CD4-positive, alpha-beta T cell (primary cell): ENCODE results near the gene DBT. TPM values are rescaled to one million over a fixed set of nuclear protein-coding genes. Genes with fewer than 3 reads are reported as not detected.

ENCODE experiments used
- ATAC-seq: fragments of 200-7000 bp; cut with Tn5 transposase; one replicate; pipeline ENCODE4 v1.10.0; 2022; ENCODE audit warnings: mild to moderate bottlenecking; ENCODE audit not compliant: poor library complexity
- CTCF ChIA-PET: fragments of 350-600 bp; sonication (Branson Sonifier 250); formaldehyde crosslinking; loops from one replicate; lab custom pipeline; 2021; ENCODE audit warnings: antibody characterized with exemption, inconsistent platforms; lab: Charles Lee
- POLR2A ChIA-PET: fragments of 350-600 bp; sonication (Branson Sonifier 250); formaldehyde crosslinking; loops from one replicate; lab custom pipeline; 2021; ENCODE audit warnings: antibody characterized with exemption, inconsistent platforms; lab: Charles Lee
- DNase-seq, 14 experiments: peaks; one replicate each; pipeline ENCODE4 v3.0.0-alpha.2; 2013 to 2020; ENCODE audit warnings: mixed read lengths in 2 of 14
- H3K27ac ChIP-seq, 2 donors: one replicate each; pipeline versions ENCODE4 v1.5.1 to v1.7.0; 2013; ENCODE audit warnings: low read length in 2 of 2, low read depth in 1 of 2, mild to moderate bottlenecking in 1 of 2
- H3K27me3 ChIP-seq, 2 experiments: 1 replicate in 1 of 2; 2 replicates in 1 of 2; pipeline versions ENCODE4 v1.6.1 to v1.7.0; 2013; ENCODE audit warnings: low read length in 2 of 2, control low read depth in 1 of 2, mild to moderate bottlenecking in 1 of 2, moderate library complexity in 1 of 2; ENCODE audit not compliant: insufficient read depth in 2 of 2, control insufficient read depth in 1 of 2
- H3K36me3 ChIP-seq: one replicate; pipeline ENCODE4 v1.6.1; 2013; ENCODE audit warnings: low read length, control low read depth; ENCODE audit not compliant: insufficient read depth
- H3K4me1 ChIP-seq: one replicate; pipeline ENCODE4 v1.6.1; 2013; ENCODE audit warnings: low read length, control low read depth; ENCODE audit not compliant: insufficient read depth
- H3K4me3 ChIP-seq: one replicate; pipeline ENCODE4 v1.5.1; 2013; ENCODE audit warnings: mild to moderate bottlenecking, low read length, moderate library complexity
- H3K9me3 ChIP-seq, 2 experiments: 1 replicate in 1 of 2; 2 replicates in 1 of 2; pipeline versions ENCODE4 v1.6.1 to v1.7.0; 2013; ENCODE audit warnings: low read length in 2 of 2, mild to moderate bottlenecking in 2 of 2, control low read depth in 1 of 2, moderate library complexity in 1 of 2; ENCODE audit not compliant: control insufficient read depth in 1 of 2, insufficient read depth in 1 of 2
- H3K27ac Mint-ChIP-seq: one replicate; pipeline ENCODE4 v1.8.0; 2020; ENCODE audit warnings: mixed read lengths
- H3K27me3 Mint-ChIP-seq: one replicate; pipeline ENCODE4 v1.8.0; 2021; ENCODE audit warnings: mixed read lengths
- H3K36me3 Mint-ChIP-seq: one replicate; pipeline ENCODE4 v1.8.0; 2021; ENCODE audit warnings: low read depth, mixed read lengths
- H3K4me1 Mint-ChIP-seq: one replicate; pipeline ENCODE4 v1.8.0; 2021; ENCODE audit warnings: low read depth, mixed read lengths
- H3K4me3 Mint-ChIP-seq: one replicate; pipeline ENCODE4 v1.8.0; 2020; ENCODE audit warnings: mild to moderate bottlenecking, mixed read lengths
- H3K9me3 Mint-ChIP-seq: one replicate; pipeline ENCODE4 v1.8.0; 2020; ENCODE audit warnings: mixed read lengths
- CTCF ChIP-seq: fragments of 200-600 bp; IDR thresholded peaks from one replicate; pipeline ENCODE4 v1.8.0; 2022; ENCODE audit warnings: antibody characterized with exemption, mild to moderate bottlenecking
- intact Hi-C, 2 experiments: fragments of 100-400 bp; cut with DNase I in 1 of 2; cut with micrococcal nuclease in 1 of 2; formaldehyde crosslinking; loops; one replicate each; pipeline versions ENCODE4 v1.15.1 to v1.9.0; 2023 to 2025; cut with DNase I, micrococcal nuclease
- total RNA-seq, 174 experiments: library from RNA in 2 of 174; stranded (reverse) in 2 of 174; gene quantifications; one replicate each; pipeline ENCODE4 v1.2.3 and lab custom pipeline; 2021 to 2026

DBT gene
- total RNA-seq, 2 experiments from 2014 or later, result 5.3 to 5.4 TPM

- no peak overlapping the region for H3K4me3 Mint-ChIP-seq
Measured at GRCh38 chr1:100219883-100220282, 29.8 kb downstream of the DBT start.

GRCh38 chr1:100219457-100219856, 30.2 kb downstream of the DBT start:
- no peaks in the 10 kb centered on the region for H3K9me3 ChIP-seq
- H3K4me3 ChIP-seq, result no peak overlapping the region
- Mint-ChIP-seq H3K27me3 (no peaks in the 10 kb centered on the region), H3K9me3 (no peaks in the 10 kb centered on the region), H3K36me3 (peaks cover 55% of the 10 kb centered on the region), H3K4me3 (no peak overlapping the region), H3K4me1 (no peaks in the 10 kb centered on the region), H3K27ac (no peak overlapping the region)
- no peaks in the 10 kb centered on the region for H3K27me3 ChIP-seq
- ChIA-PET CTCF (no interaction called here), POLR2A (no interaction called here)
- no peak overlapping the region for H3K27ac ChIP-seq
- ATAC-seq, result no peak
- TF ChIP-seq CTCF, result no peak
- H3K36me3 ChIP-seq, result peaks cover 33% of the 10 kb centered on the region
- H3K4me1 ChIP-seq, result no peaks in the 10 kb centered on the region
- DNase-seq, result no peak
- intact Hi-C loops, result no loop called here

More at GRCh38 chr1:100219883-100220282, 29.8 kb downstream of the DBT start:
- no peak overlapping the region for H3K4me3 ChIP-seq
- no peak overlapping the region for H3K27ac ChIP-seq
- ChIA-PET CTCF (no interaction called here), POLR2A (no interaction called here)
- Mint-ChIP-seq H3K27ac (no peak overlapping the region), H3K4me1 (no peaks in the 10 kb centered on the region), H3K9me3 (no peaks in the 10 kb centered on the region), H3K36me3 (peaks cover 51% of the 10 kb centered on the region), H3K27me3 (no peaks in the 10 kb centered on the region)
- H3K9me3 ChIP-seq, result no peaks in the 10 kb centered on the region
- TF ChIP-seq CTCF, result no peak
- DNase-seq, result no peak
- no peak for ATAC-seq
- intact Hi-C loops, result loop anchor here in 1 of 2 experiments (5.0 kb wide), 1 partner anchor 257 kb away; no protein-coding TSS in a partner anchor
- no peaks in the 10 kb centered on the region for H3K27me3 ChIP-seq
- H3K36me3 ChIP-seq, result peaks cover 29% of the 10 kb centered on the region
- no peaks in the 10 kb centered on the region for H3K4me1 ChIP-seq

- Histone ChIP-seq H3K4me3 (no peak overlapping the region), H3K4me1 (no peaks in the 10 kb centered on the region), H3K9me3 (no peaks in the 10 kb centered on the region), H3K27me3 (no peaks in the 10 kb centered on the region), H3K27ac (no peak overlapping the region), H3K36me3 (peaks cover 38% of the 10 kb centered on the region)
- Mint-ChIP-seq H3K27me3 (no peaks in the 10 kb centered on the region), H3K27ac (no peak overlapping the region), H3K9me3 (no peaks in the 10 kb centered on the region), H3K4me3 (no peak overlapping the region), H3K36me3 (peaks cover 68% of the 10 kb centered on the region), H3K4me1 (no peaks in the 10 kb centered on the region)
- ATAC-seq (no peak), DNase-seq (no peak)
- CTCF ChIA-PET, result interaction anchor here (0.5 kb wide), 1 partner anchor 13 kb away, joined by 3 read pairs; no protein-coding TSS in a partner anchor
- intact Hi-C loops, result no loop called here
- no peak for TF ChIP-seq CTCF
- POLR2A ChIA-PET, result interaction anchor here (0.6 kb wide), 1 partner anchor 17 kb away, joined by 3 read pairs; no protein-coding TSS in a partner anchor
Measured at GRCh38 chr1:100217834-100218233, 31.8 kb downstream of the DBT start.
